Uterus (tissue), 4 donors: ENCODE results near the gene ENGASE. TPM values are rescaled to one million over a fixed set of nuclear protein-coding genes. Genes with fewer than 3 reads are reported as not detected.

Experiments used
- DNase-seq, 2 donors: peaks; one replicate each; pipeline ENCODE4 v3.0.0-alpha.2; 2019 to 2020
- H3K27ac ChIP-seq, 2 donors: fragments of 200-600 bp; sonication (generic); 1 replicate in 1 of 2; 2 replicates in 1 of 2; pipeline ENCODE4 v1.5.1; 2016 to 2018
- H3K27me3 ChIP-seq, 2 donors: fragments of 200-600 bp; sonication (generic); one replicate each; pipeline ENCODE4 v1.5.1; 2018 to 2019; ENCODE audit warnings: control low read depth in 1 of 2
- H3K36me3 ChIP-seq, 2 donors: fragments of 200-600 bp; sonication (generic); one replicate each; pipeline ENCODE4 v1.5.1; 2019; ENCODE audit warnings: control low read depth in 1 of 2
- H3K4me1 ChIP-seq, 2 donors: fragments of 200-600 bp; sonication (generic); one replicate each; pipeline ENCODE4 v1.5.1; 2018 to 2019; ENCODE audit warnings: control low read depth in 1 of 2
- H3K4me3 ChIP-seq, 2 donors: fragments of 200-600 bp; sonication (generic); 1 replicate in 1 of 2; 2 replicates in 1 of 2; pipeline ENCODE4 v1.5.1; 2018 to 2019; ENCODE audit warnings: mild to moderate bottlenecking in 1 of 2
- H3K9me3 ChIP-seq, 2 donors: fragments of 200-600 bp; sonication (generic); one replicate each; pipeline ENCODE4 v1.5.1; 2019; ENCODE audit warnings: control low read depth in 1 of 2
- CTCF ChIP-seq, 4 experiments: fragments of 200-600 bp in 2 of 4; fragments of 450-650 bp in 2 of 4; sonication (generic) in 2 of 4; IDR thresholded peaks; one replicate each; pipeline ENCODE4 v1.5.1; 2016 to 2019; ENCODE audit warnings: antibody characterized with exemption in 4 of 4, mild to moderate bottlenecking in 2 of 4, moderate library complexity in 1 of 4
- POLR2A ChIP-seq, 2 donors: fragments of 450-650 bp; IDR thresholded peaks; one replicate each; pipeline ENCODE4 v1.6.1; 2016; ENCODE audit warnings: antibody characterized with exemption in 2 of 2, mild to moderate bottlenecking in 1 of 2, moderate library complexity in 1 of 2
- intact Hi-C: fragments of 100-400 bp; cut with DNase I; formaldehyde crosslinking; loops from one replicate; pipeline ENCODE4 v1.15.1; 2023; ENCODE audit warnings: low total_unique reads
- total RNA-seq, 4 donors: library from RNA; depleted of rRNA in 3 of 4; stranded (reverse); fragments of >200 nt in 3 of 4; gene quantifications; one replicate each; pipeline versions ENCODE4 v1.1.0 to v1.2.4, GENCODE V29; 2014 to 2023
- donor health status: DM: yes; HTN: yes; CAD: no.

The ENGASE gene
- total RNA-seq, 4 donors from 2014 or later: 3.8 to 63.2 (median 24.6) TPM

GRCh38 chr17:79129523-79129922, 54.9 kb downstream of the ENGASE start:
- H3K27me3 ChIP-seq: no peaks in the 10 kb centered on the region
- no peaks in the 10 kb centered on the region for H3K9me3 ChIP-seq
- TF ChIP-seq POLR2A (IDR thresholded peaks at IDR 0.05) (no peak), CTCF (IDR thresholded peaks at IDR 0.05) (no peak)
- no peaks in the 10 kb centered on the region for H3K4me1 ChIP-seq
- DNase-seq: no peak
- H3K27ac ChIP-seq: no peak overlapping the region
- H3K4me3 ChIP-seq: no peak overlapping the region
- intact Hi-C loops: no loop called here
- H3K36me3 ChIP-seq: no peaks in the 10 kb centered on the region

- TF ChIP-seq CTCF (IDR thresholded peaks at IDR 0.05) (no peak), POLR2A (IDR thresholded peaks at IDR 0.05) (no peak)
- Histone ChIP-seq H3K27ac (no peak overlapping the region), H3K4me1 (no peaks in the 10 kb centered on the region), H3K36me3 (no peaks in the 10 kb centered on the region), H3K9me3 (no peaks in the 10 kb centered on the region), H3K27me3 (no peaks in the 10 kb centered on the region), H3K4me3 (no peak overlapping the region)
- DNase-seq: no peak
- intact Hi-C loops: no loop called here
Measured at GRCh38 chr17:79130536-79131273, 56.1 kb downstream of the ENGASE start.

- Histone ChIP-seq H3K36me3 (no peaks in the 10 kb centered on the region), H3K4me1 (no peaks in the 10 kb centered on the region)
Measured at GRCh38 chr17:79131274-79131635, 56.6 kb downstream of the ENGASE start.

DNA sequence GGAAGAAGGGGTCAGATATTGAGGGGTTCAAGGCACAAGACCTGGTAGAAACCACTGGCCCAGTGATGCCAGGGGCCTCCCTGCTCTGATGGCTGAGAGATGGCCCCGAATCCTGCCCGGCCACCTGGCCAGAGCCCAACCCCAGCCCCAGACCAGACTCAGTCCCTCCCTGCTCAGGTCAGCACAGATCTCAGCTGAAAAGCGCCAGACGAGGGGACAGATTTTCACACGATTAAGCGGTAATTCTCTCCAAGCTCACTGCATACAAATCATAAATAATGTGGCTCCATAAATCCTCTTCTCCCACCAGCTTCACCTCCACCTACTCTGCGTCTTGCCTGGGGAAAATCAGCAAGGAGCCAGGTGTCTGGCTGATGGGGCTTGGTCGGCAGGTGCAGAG, 57.1 kb downstream of the ENGASE start:
- TF ChIP-seq CTCF (IDR thresholded peaks at IDR 0.05) (no peak), POLR2A (IDR thresholded peaks at IDR 0.05) (no peak)
- intact Hi-C loops: no loop called here
- no peaks in the 10 kb centered on the region for H3K36me3 ChIP-seq
- H3K9me3 ChIP-seq: no peaks in the 10 kb centered on the region
- DNase-seq: no peak
- H3K4me1 ChIP-seq: no peaks in the 10 kb centered on the region
- H3K27ac ChIP-seq: no peak overlapping the region
- no peaks in the 10 kb centered on the region for H3K27me3 ChIP-seq
- H3K4me3 ChIP-seq: no peak overlapping the region

More at GRCh38 chr17:79131274-79131635, 56.6 kb downstream of the ENGASE start:
- TF ChIP-seq CTCF (IDR thresholded peaks at IDR 0.05): no peak
- no peak for TF ChIP-seq POLR2A (IDR thresholded peaks at IDR 0.05)
- no peak for DNase-seq
- H3K9me3 ChIP-seq: no peaks in the 10 kb centered on the region
- no peak overlapping the region for H3K27ac ChIP-seq
- intact Hi-C loops: no loop called here
- no peaks in the 10 kb centered on the region for H3K27me3 ChIP-seq
- no peak overlapping the region for H3K4me3 ChIP-seq

DNA sequence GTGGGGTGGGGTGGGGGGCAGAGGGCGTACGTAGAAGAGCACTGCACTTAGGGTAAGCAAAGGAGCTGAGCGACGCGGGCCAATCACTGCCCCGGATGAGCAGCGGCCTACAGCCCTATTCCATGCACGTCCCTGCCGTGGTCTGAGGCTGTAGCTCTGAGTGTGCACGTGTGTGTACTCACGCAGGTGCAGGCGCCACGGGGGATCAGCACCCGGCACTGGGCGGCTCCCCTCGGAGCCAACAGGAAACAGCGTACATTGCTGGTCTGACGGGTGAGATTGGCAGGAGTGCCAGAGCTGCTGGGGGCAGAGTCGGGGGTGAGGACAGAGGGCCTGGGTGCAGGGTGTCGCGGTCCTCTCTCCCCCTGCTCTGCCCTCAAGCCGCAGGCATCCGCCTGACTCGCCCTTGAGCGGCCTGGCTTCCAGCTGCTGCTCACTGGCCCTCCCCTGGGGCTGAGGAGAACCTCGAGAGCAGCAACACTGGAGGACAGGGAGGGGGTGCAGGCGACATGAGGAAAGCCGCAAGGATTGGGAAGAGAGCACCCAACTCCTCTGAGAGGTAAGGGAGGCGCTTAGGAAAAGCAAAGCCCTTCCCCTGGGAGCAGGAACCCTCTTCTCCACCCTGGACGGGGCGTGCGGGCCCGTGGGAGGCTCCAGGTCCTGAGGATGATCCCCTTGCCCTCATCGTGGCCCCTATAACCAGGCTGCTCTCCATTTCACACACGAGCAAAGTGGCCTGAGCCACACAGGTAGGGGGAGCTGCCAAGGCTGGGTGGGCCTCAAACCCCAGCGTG, 57.8 kb downstream of the ENGASE start:
- no peaks in the 10 kb centered on the region for H3K9me3 ChIP-seq
- no peak overlapping the region for H3K4me3 ChIP-seq
- H3K27me3 ChIP-seq: no peaks in the 10 kb centered on the region
- H3K36me3 ChIP-seq: no peaks in the 10 kb centered on the region
- no peaks in the 10 kb centered on the region for H3K4me1 ChIP-seq
- no peak for DNase-seq
- intact Hi-C loops: no loop called here
- no peak overlapping the region for H3K27ac ChIP-seq
- TF ChIP-seq CTCF (IDR thresholded peaks at IDR 0.05): no peak
- TF ChIP-seq POLR2A (IDR thresholded peaks at IDR 0.05): no peak
